PC-3 (cell line): ENCODE measurements around the gene C14orf119. TPM values are rescaled to one million over a fixed set of nuclear protein-coding genes. Genes with fewer than 3 reads are reported as not detected.
A peak's percentile ranks its signal among the peaks of the same experiment; 100 is the strongest.

Source experiments
- ATAC-seq: fragments of 200-7000 bp; cut with Tn5 transposase; 2 replicates; pipeline ENCODE4 v1.9.1; 2020; ENCODE audit warnings: mild to moderate bottlenecking, moderate library complexity
- BruUV-seq: library from RNA; stranded (reverse); fragments of 400-500 nt; replicated peaks from 2 replicates; lab custom pipeline; 2021; lab: Mats Ljungman, UMichigan
- CTCF ChIA-PET: fragments of 300-600 bp; sonication (Branson Sonifier 250); formaldehyde crosslinking; loops from one replicate; lab custom pipeline; 2022; ENCODE audit warnings: antibody characterized with exemption; lab: Charles Lee
- POLR2A ChIA-PET: fragments of 300-600 bp; sonication (Branson Sonifier 250); formaldehyde crosslinking; loops from one replicate; lab custom pipeline; 2022; ENCODE audit warnings: antibody characterized with exemption; ENCODE audit not compliant: unreplicated experiment; lab: Charles Lee
- DNase-seq: peaks from one replicate; pipeline ENCODE4 v3.0.0-alpha.2; 2015
- H2AFZ ChIP-seq: fragments of 300-600 bp; sonication (generic); 2 replicates; pipeline ENCODE4 v1.6.0; 2016; ENCODE audit warnings: antibody characterized with exemption, low read length
- H3F3A ChIP-seq: fragments of 300-600 bp; sonication (generic); one replicate; pipeline ENCODE4 v1.6.0; 2017; ENCODE audit warnings: antibody characterized with exemption, low read length, control low read depth, mild to moderate bottlenecking; ENCODE audit not compliant: unreplicated experiment
- H3K27ac ChIP-seq: fragments of 300-600 bp; sonication (generic); 2 replicates; pipeline ENCODE4 v1.5.1; 2016; ENCODE audit warnings: mild to moderate bottlenecking, low read length
- H3K27me3 ChIP-seq: fragments of 300-600 bp; sonication (generic); 2 replicates; pipeline ENCODE4 v1.6.1; 2016; ENCODE audit warnings: low read length, mixed read lengths
- H3K36me3 ChIP-seq: fragments of 300-600 bp; sonication (generic); 2 replicates; pipeline ENCODE4 v1.6.1; 2016; ENCODE audit warnings: low read depth, mixed run types, low read length, mixed read lengths
- H3K4me1 ChIP-seq: fragments of 300-600 bp; sonication (generic); 2 replicates; pipeline ENCODE4 v1.5.1; 2016; ENCODE audit warnings: low read length; ENCODE audit not compliant: insufficient read depth
- H3K4me2 ChIP-seq: fragments of 300-600 bp; sonication (generic); 2 replicates; pipeline ENCODE4 v1.6.0; 2016; ENCODE audit warnings: low read length
- H3K4me3 ChIP-seq: fragments of 300-600 bp; sonication (generic); 2 replicates; pipeline ENCODE4 v1.5.1; 2016; ENCODE audit warnings: mild to moderate bottlenecking, low read length, mixed read lengths
- H3K79me2 ChIP-seq: fragments of 300-600 bp; sonication (generic); 2 replicates; pipeline ENCODE4 v1.6.1; 2017; ENCODE audit warnings: low read length, mixed read lengths
- H3K9ac ChIP-seq: fragments of 300-600 bp; sonication (generic); 2 replicates; pipeline ENCODE4 v1.6.0; 2016; ENCODE audit warnings: mild to moderate bottlenecking, low read length
- H3K9me2 ChIP-seq: fragments of 300-600 bp; sonication (generic); replicated peaks from 2 replicates; pipeline ENCODE4 v1.6.1; 2016; ENCODE audit warnings: mixed run types, low read length, mixed read lengths
- H3K9me3 ChIP-seq: fragments of 300-600 bp; sonication (generic); 2 replicates; pipeline ENCODE4 v1.6.1; 2016; ENCODE audit warnings: low read length, mixed read lengths
- H4K20me1 ChIP-seq: fragments of 300-600 bp; sonication (generic); 2 replicates; pipeline ENCODE4 v1.6.1; 2016; ENCODE audit warnings: low read length, mixed read lengths
- EZH2 ChIP-seq: fragments of 300-600 bp; sonication (generic); IDR thresholded peaks from one replicate; pipeline ENCODE4 v1.6.1; 2017; ENCODE audit warnings: antibody characterized with exemption, mild to moderate bottlenecking, low read length; ENCODE audit not compliant: unreplicated experiment
- EZH2phosphoT487 ChIP-seq: fragments of 300-600 bp; sonication (generic); IDR thresholded peaks from 2 replicates; pipeline ENCODE4 v1.6.1; 2018; ENCODE audit warnings: mild to moderate bottlenecking, antibody characterized with exemption, low read length, borderline replicate concordance
- intact Hi-C: fragments of 100-400 bp; cut with micrococcal nuclease; formaldehyde crosslinking; loops from 2 replicates; pipeline ENCODE4 v1.9.0; 2023
- total RNA-seq: library from RNA; depleted of rRNA; stranded (reverse); fragments of >200 nt; gene quantifications from 2 replicates; pipeline ENCODE4 v1.2.3, GENCODE V29; 2014
- TF ChIP-seq, protein P1 (sequence below): fragments of 300-600 bp; sonication (generic); conservative IDR thresholded peaks from 2 replicates; pipeline ENCODE4 v1.5.1; 2017; ENCODE audit warnings: antibody characterized with exemption, low read depth, mild to moderate bottlenecking, low read length

C14orf119 gene
- total RNA-seq, 1 experiment from 2014 or later, result 49.6 TPM

- H3K36me3 ChIP-seq, result no peaks in the 10 kb centered on the region
- no peaks in the 10 kb centered on the region for H3F3A ChIP-seq
- no peaks in the 10 kb centered on the region for H4K20me1 ChIP-seq
- ChIA-PET CTCF (interaction anchor here (1.0 kb wide), 1 partner anchor 42 kb away, joined by 4 read pairs; no protein-coding TSS in a partner anchor), POLR2A (no interaction called here)
- H3K4me2 ChIP-seq, result no peak overlapping the region
- H3K9me2 ChIP-seq, result no peaks in the 10 kb centered on the region
- no peak overlapping the region for H2AFZ ChIP-seq
- H3K9me3 ChIP-seq, result no peaks in the 10 kb centered on the region
- intact Hi-C loops, result loop anchor here (5.0 kb wide), 1 partner anchor 168 kb away; the partner anchor contains the start of gene HOMEZ
- no TSS peak for BruUV-seq
- H3K9ac ChIP-seq, result no peak overlapping the region
- H3K4me3 ChIP-seq, result no peak overlapping the region
- TF ChIP-seq, protein P1, sequence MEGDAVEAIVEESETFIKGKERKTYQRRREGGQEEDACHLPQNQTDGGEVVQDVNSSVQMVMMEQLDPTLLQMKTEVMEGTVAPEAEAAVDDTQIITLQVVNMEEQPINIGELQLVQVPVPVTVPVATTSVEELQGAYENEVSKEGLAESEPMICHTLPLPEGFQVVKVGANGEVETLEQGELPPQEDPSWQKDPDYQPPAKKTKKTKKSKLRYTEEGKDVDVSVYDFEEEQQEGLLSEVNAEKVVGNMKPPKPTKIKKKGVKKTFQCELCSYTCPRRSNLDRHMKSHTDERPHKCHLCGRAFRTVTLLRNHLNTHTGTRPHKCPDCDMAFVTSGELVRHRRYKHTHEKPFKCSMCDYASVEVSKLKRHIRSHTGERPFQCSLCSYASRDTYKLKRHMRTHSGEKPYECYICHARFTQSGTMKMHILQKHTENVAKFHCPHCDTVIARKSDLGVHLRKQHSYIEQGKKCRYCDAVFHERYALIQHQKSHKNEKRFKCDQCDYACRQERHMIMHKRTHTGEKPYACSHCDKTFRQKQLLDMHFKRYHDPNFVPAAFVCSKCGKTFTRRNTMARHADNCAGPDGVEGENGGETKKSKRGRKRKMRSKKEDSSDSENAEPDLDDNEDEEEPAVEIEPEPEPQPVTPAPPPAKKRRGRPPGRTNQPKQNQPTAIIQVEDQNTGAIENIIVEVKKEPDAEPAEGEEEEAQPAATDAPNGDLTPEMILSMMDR, result no peak
- TF ChIP-seq EZH2, result no peak
- no peak for TF ChIP-seq EZH2phosphoT487
- ATAC-seq, result no peak
- H3K79me2 ChIP-seq, result no peaks in the 10 kb centered on the region
- no peak overlapping the region for H3K27ac ChIP-seq
- H3K27me3 ChIP-seq, result no peaks in the 10 kb centered on the region
- H3K4me1 ChIP-seq, result peaks cover 26% of the 10 kb centered on the region
- no peak for DNase-seq
Observed at GRCh38 chr14:23119363-23120327, 24.3 kb downstream of the C14orf119 start.

DNA sequence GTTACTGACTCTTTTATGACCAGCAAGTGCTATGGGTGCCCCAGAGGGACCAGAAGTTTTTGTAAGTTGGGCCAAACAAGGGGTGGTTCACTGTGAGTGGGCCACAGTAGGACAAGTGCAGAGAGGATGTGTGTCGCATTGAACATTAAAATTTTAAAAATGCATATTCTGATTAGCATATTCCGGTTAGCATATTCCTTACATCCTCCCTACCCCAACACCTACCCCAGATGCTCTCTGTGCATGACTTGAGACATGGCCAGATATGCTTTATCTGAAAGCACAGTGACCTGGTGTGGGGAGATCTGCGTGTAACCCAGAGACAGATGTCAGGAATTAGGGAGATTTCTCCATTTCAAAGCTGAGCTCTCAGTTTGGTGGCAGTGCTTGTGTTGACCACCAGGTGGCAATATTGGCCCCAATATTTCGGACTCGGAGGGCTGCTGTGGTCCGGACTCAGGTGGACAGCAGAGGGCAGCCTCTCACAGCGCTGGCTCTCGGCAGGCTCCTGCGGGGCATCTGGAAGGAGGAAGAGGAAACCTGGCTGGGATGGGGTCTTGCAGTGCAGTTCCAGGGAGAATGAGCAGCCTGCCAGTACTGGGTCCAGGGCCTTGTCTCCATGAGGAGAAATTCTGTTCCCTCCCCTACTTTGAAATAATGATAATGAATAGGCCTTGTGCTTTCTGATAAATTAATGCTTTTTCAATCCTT is 25.4 kb downstream of the C14orf119 start:
- no peak overlapping the region; the same call in 1 of the 2 replicates for H3K27ac ChIP-seq
- intact Hi-C loops, result loop anchor here (1.0 to 5.0 kb wide), 2 partner anchors 67 to 167 kb away; partner anchors contain the start of gene HOMEZ
- BruUV-seq, result no TSS peak
- H3K4me1 ChIP-seq, result peaks cover 16% of the 10 kb centered on the region
- TF ChIP-seq, protein P1, result peak; percentile 100
- no peak for TF ChIP-seq EZH2
- H3K4me3 ChIP-seq, result peak overlapping the region; percentile 25; the same call in 1 of the 2 replicates
- H3K27me3 ChIP-seq, result no peaks in the 10 kb centered on the region
- H3K9me3 ChIP-seq, result no peaks in the 10 kb centered on the region
- no peaks in the 10 kb centered on the region for H3K9me2 ChIP-seq
- no peaks in the 10 kb centered on the region for H3F3A ChIP-seq
- H3K79me2 ChIP-seq, result no peaks in the 10 kb centered on the region
- ChIA-PET POLR2A (interaction anchor here (0.6 kb wide), 1 partner anchor 64 kb away, joined by 4 read pairs; no protein-coding TSS in a partner anchor), CTCF (interaction anchor here (0.6 to 3.2 kb wide), 16 partner anchors 9 to 201 kb away, joined by 3 to 84 read pairs (median 6); partner anchors contain the start of genes ACIN1, C14orf119, PABPN1 and SLC7A8)
- no peaks in the 10 kb centered on the region for H3K36me3 ChIP-seq
- ATAC-seq (peak; percentile 93), DNase-seq (peak; percentile 92)
- H4K20me1 ChIP-seq, result no peaks in the 10 kb centered on the region
- H3K4me2 ChIP-seq, result peak overlapping the region; percentile 65
- H3K9ac ChIP-seq, result no peak overlapping the region
- peak overlapping the region; percentile 79 for H2AFZ ChIP-seq
